BJ (cell line): ENCODE results near the gene ANGPTL2. TPM values are rescaled to one million over a fixed set of nuclear protein-coding genes. Genes with fewer than 3 reads are reported as not detected.

Experiments
- CTCF ChIA-PET: fragments of 350-600 bp; formaldehyde crosslinking; extraction: SDS; loops from one replicate; lab custom pipeline; 2021; ENCODE audit warnings: antibody characterized with exemption, inconsistent platforms; lab: Yijun Ruan, JAX
- POLR2A ChIA-PET: fragments of 300-600 bp; sonication (Branson Sonifier 250); formaldehyde crosslinking; extraction: SDS; loops from one replicate; lab custom pipeline; 2021; ENCODE audit warnings: antibody characterized with exemption; lab: Charles Lee
- DNase-seq: peaks from one replicate; pipeline ENCODE4 v3.0.0-alpha.2; 2011; ENCODE audit warnings: low read depth
- H3K27me3 ChIP-seq: 2 replicates; pipeline ENCODE4 v1.6.0; 2011; ENCODE audit warnings: low read length; ENCODE audit not compliant: control insufficient read depth, insufficient read depth
- H3K36me3 ChIP-seq: 2 replicates; pipeline ENCODE4 v1.5.1; 2011; ENCODE audit warnings: low read length; ENCODE audit not compliant: control insufficient read depth, insufficient read depth
- H3K4me3 ChIP-seq: 2 replicates; pipeline ENCODE4 v1.5.1; 2011; ENCODE audit warnings: low read depth, mild to moderate bottlenecking, control low read depth, low read length
- CTCF ChIP-seq: IDR thresholded peaks from 2 replicates; pipeline ENCODE4 v1.5.1; 2011; ENCODE audit warnings: low read depth, mild to moderate bottlenecking, control low read depth, inconsistent platforms, low read length, moderate library complexity; ENCODE audit not compliant: insufficient read depth
- polyA plus RNA-seq: library from polyadenylated mRNA; depleted of rRNA; stranded (reverse); fragments of >200 nt; gene quantifications from 2 replicates; pipeline ENCODE4 v1.2.3, GENCODE V29; 2011

ANGPTL2 gene
- polyA plus RNA-seq, 1 experiment, result 47.0 TPM

GRCh38 chr9:127159949-127160610 is 37.6 kb upstream of the ANGPTL2 start:
- no peak for TF ChIP-seq CTCF
- no peak for DNase-seq
- CTCF ChIA-PET, result interaction anchor here (1.0 to 3.4 kb wide), 7 partner anchors 17 to 225 kb away, joined by 3 to 14 read pairs (median 4); no protein-coding TSS in a partner anchor
- no peaks in the 10 kb centered on the region for H3K27me3 ChIP-seq
- H3K36me3 ChIP-seq, result no peaks in the 10 kb centered on the region
- POLR2A ChIA-PET, result no interaction called here
- no peak overlapping the region for H3K4me3 ChIP-seq

GRCh38 chr9:127159325-127159801 is 36.9 kb upstream of the ANGPTL2 start:
- POLR2A ChIA-PET, result no interaction called here
- DNase-seq, result no peak
- peak; percentile 55 for TF ChIP-seq CTCF
- CTCF ChIA-PET, result interaction anchor here (1.0 to 3.4 kb wide), 4 partner anchors 26 to 225 kb away, joined by 3 to 14 read pairs (median 4); no protein-coding TSS in a partner anchor
- H3K36me3 ChIP-seq, result no peaks in the 10 kb centered on the region
- H3K4me3 ChIP-seq, result no peak overlapping the region
- no peaks in the 10 kb centered on the region for H3K27me3 ChIP-seq

- no peaks in the 10 kb centered on the region for H3K27me3 ChIP-seq
- H3K4me3 ChIP-seq, result no peak overlapping the region
- TF ChIP-seq CTCF, result no peak
- no peaks in the 10 kb centered on the region for H3K36me3 ChIP-seq
- DNase-seq, result no peak
- CTCF ChIA-PET, result interaction anchor here (1.1 kb wide), 1 partner anchor 224 kb away, joined by 3 read pairs; no protein-coding TSS in a partner anchor
- POLR2A ChIA-PET, result no interaction called here
Measured at GRCh38 chr9:127158786-127159324, 36.4 kb upstream of the ANGPTL2 start.

GRCh38 chr9:127155314-127155960 is 33.0 kb upstream of the ANGPTL2 start:
- no peak for TF ChIP-seq CTCF
- ChIA-PET CTCF (interaction anchor here (0.8 kb wide), 1 partner anchor 15 kb away, joined by 3 read pairs; no protein-coding TSS in a partner anchor), POLR2A (no interaction called here)
- Histone ChIP-seq H3K4me3 (no peak overlapping the region), H3K27me3 (no peaks in the 10 kb centered on the region), H3K36me3 (no peaks in the 10 kb centered on the region)
- DNase-seq, result no peak
